ENCODE measurements around the gene CCND1.
A peak's percentile ranks its signal among the peaks of the same experiment; 100 is the strongest.
"Not testable (repeated sequence)": the region's sequence is repeated elsewhere in the genome, so short reads cannot be mapped to it uniquely, and the experiment has no call there.

CCND1 gene

GRCh38 chr11:69669486-69669885 lies 28.5 kb downstream of the CCND1 start:
- DNase-seq = no peak

- DNase-seq = peak; percentile 64
Observed at GRCh38 chr11:69670158-69670845, 29.3 kb downstream of the CCND1 start.

- no peak for DNase-seq
Observed at GRCh38 chr11:69671734-69672465, 30.9 kb downstream of the CCND1 start.

GRCh38 chr11:69674267-69674885 lies 33.4 kb downstream of the CCND1 start:
- DNase-seq = peak; percentile 47

GRCh38 chr11:69674886-69675714 lies 34.1 kb downstream of the CCND1 start, which contains the start of gene LTO1:
Gene LTO1 (minus strand): TSS chr11:69675353. CDS start chr11:69675239, 114 bp downstream.
- DNase-seq = peak; percentile 94

GRCh38 chr11:69677749-69678148 lies 36.8 kb downstream of the CCND1 start:
- no peak for DNase-seq

GRCh38 chr11:69680688-69681087 lies 39.7 kb downstream of the CCND1 start:
- no peak for DNase-seq

GRCh38 chr11:69682221-69682620 lies 41.3 kb downstream of the CCND1 start:
- no peak for DNase-seq

- no peak for DNase-seq
Observed at GRCh38 chr11:69682681-69683326, 41.8 kb downstream of the CCND1 start.

- no peak for DNase-seq
Observed at GRCh38 chr11:69683764-69684333, 42.9 kb downstream of the CCND1 start.

GRCh38 chr11:69684651-69685050 lies 43.7 kb downstream of the CCND1 start:
- no peak for DNase-seq

GRCh38 chr11:69685348-69685747 lies 44.4 kb downstream of the CCND1 start:
- DNase-seq = no peak

- DNase-seq = no peak
Observed at GRCh38 chr11:69686452-69686851, 45.5 kb downstream of the CCND1 start.

- DNase-seq = no peak
Observed at GRCh38 chr11:69686856-69687255, 45.9 kb downstream of the CCND1 start.

- not testable (repeated sequence) for DNase-seq
Observed at GRCh38 chr11:69687969-69688771, 47.2 kb downstream of the CCND1 start.

GRCh38 chr11:69689484-69690319 lies 48.7 kb downstream of the CCND1 start:
- DNase-seq = no peak

GRCh38 chr11:69691463-69691862 lies 50.5 kb downstream of the CCND1 start:
- no peak for DNase-seq

- no peak for DNase-seq
Observed at GRCh38 chr11:69692422-69692821, 51.5 kb downstream of the CCND1 start.

GRCh38 chr11:69694781-69695180 lies 53.8 kb downstream of the CCND1 start:
- no peak for DNase-seq

GRCh38 chr11:69695581-69695980 lies 54.6 kb downstream of the CCND1 start:
- DNase-seq = no peak

All from inflammatory macrophage treated with lipopolysaccharide for 4 hours (primary cell).